Fibroblast of skin of back (primary cell): ENCODE measurements around the gene MLKL.
A peak's percentile ranks its signal among the peaks of the same experiment; 100 is the strongest.

Experiments used
- DNase-seq: peaks from one replicate; pipeline ENCODE4 v3.0.0-alpha.2; 2013

The MLKL gene

DNA sequence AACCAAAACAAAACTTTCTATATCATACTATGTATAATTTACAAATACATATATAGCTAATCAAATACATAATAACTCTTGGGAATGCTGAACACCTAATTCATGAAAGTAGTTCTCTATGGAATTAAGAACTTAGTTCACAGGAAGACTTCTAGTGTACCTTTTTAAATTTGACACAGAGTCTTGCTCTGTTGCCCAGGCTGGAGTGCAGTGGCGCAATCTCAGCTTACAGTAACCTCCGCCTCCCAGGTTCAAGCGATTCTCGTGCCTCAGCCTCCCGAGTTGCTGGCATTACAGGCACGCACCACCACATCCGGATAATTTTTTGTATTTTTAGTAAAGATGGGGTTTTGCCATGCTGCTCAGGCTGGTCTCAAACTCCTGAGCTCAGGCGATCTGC, 58.7 kb downstream of the MLKL start:
- no peak for DNase-seq

DNA sequence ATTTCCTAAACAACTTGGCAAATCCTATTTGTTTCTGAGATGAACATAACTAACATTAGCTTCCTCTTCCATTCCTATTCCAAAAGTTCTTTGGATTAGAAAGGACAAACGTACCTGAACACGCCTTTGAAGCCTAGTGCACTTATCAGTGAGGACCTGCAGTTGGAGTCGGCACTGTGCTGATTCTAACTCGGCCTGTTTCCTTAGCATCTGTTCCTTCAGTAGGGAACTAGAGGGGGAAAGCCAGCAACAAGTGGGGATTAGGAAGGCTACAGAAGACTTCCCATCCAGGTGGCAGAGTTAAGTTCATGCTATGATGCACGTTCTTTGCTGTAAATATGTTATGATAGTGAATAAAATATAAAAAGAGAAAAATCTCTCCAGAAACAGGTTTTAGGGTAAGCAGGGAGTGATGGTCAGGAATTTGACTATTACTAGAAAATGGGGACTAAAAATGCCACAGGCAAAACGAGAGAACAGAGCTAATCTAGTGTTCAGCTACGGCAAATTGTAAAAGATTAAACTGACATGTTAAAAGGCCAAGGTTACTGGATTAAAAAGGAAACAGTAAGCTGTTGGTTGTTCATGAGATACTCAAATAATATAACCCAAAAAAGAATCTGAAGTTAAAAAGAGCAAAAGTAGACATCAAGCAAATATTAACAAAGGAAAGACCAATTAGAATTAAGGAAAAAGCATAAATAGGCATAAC, 62.8 kb downstream of the MLKL start:
- no peak for DNase-seq

DNA sequence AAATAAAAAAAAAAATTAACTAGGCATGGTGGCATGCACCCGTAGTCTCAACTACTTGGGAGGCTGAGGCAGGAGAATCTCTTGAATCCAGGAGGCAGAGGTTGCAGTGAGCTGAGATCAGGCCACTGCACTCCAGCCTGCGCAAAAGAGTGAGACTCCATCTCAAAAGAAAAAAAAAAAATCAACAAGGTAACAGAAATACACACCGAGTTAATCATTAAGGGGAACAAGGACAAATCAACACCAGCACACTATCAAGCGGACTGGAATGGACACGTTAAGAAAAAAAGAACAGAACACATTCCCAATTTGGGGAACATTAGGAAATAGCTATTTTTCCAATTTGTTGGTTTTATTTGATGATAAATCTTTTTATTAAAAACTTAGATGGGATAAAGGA, 65.4 kb downstream of the MLKL start:
- no peak for DNase-seq

DNA sequence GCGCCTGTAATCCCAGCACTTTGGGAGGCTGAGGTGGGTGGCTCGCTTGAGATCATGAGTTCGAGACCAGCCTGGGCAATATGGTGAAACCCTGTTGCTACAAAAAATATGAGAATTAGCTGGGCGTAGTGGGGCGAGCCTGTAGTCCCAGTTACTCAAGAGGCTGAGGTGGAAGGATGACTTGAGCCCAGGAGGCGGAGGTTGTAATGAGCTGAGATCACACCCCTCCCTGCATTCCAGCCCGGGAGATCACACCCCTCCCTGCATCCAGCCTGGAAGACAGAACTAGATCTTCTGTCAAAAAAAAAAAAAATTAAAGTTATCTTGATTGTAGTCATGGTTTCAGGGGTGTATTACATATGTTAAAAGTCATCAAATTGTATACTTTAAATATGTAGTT, 67.0 kb downstream of the MLKL start:
- DNase-seq: peak; percentile 16

DNA sequence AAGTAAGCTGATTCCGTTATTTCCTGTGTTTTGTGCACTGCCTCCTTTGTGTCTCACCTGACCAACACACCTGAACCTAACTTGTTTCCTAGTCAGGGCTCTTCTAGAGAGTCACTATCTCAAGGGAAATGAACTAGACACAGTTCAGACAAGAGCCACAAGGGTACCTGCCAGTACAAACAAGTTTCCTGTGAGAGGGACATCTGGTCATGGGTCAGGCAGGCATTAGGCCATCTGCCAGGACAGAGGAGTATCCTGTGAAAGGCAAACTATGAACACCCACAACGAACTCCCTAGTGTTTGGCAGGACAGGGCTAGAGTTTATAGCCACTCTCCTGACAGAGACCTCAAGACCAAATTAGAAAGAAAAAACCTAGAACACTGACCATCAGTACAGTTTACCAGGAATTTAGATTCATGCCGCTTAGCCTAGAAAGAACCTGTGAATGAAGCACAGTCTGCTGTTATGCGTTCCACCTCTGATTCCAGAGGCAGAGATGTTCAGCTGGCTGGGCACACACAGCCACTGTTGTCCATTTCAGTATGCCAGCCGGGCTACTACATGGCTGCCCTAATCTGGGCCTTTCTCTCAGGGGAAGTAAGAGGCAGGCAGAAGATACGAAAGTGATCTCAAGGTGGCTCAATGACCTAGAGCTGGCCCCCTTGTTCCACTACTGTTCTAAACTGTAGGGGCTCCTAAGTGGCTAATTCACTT, 73.0 kb downstream of the MLKL start:
- no peak for DNase-seq

DNA sequence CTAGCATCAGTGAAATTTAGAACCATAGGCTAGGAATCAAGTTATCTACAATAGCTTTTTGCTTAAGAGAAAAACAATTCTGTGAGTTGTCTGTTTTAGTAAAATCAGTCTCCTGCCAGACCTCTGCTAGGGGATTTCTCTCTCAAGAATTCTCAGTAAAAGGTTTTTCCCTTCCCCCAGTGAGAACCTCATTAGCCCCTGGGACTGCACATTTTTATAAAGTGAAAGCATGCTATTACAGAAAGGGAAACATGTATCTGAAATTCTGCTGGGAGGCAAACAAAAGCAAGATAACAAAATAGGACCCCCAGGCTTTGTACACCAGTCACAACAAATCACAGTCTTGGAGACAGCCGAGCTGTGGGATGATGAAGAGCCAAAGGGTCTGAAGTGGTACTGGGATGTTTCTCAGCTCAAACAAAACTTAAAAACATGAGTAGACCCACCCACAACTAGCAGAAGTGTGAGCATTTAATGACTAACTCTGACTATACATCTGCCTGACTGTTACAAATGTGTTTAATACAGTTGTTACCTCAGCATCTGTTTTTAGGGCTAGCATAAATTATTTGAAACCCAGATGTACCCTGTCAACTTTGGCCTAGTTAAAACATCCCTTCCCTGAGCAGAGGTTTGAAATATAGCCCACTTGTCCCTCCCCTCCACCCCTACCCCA, 73.8 kb downstream of the MLKL start:
- peak; percentile 39 for DNase-seq

DNA sequence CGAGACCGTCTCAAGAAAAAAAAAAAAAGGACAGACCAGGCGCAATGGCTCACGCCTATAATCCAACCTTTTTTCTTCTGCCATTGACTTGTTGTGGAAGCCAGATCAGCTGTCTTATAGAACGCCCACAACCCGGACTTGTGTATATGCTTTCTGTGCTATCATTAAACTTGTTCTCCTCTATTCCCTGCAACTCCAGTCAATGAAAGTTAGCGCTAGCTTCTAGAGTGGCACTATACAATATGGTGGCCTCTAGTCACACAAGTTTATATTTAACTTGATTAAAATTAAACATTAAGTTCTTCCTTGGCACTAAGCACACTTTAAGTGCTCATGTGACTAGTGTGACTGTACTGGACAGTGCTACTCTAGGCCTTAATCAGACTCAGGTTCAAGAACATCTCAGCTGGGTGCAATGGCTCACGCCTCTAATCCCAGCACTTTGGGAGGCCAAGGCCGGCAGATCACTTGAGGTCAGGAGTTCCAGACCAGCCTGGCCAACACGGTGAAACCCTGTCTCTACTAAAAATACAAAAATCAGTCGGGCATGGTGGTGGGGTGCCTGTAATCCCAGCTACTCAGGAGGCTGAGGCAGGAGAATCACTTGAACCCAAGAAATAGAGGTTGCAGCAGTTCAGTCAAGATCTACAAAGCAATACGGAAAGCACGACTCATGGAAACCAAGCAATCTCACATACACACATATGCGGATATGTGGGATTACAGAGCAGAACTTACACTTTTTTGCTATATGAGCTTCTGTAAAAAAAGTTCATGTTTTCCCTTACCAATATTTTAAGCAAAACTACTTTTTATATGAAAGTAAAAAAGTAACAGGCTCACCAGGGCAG, 74.9 kb downstream of the MLKL start:
- DNase-seq: no peak

DNA sequence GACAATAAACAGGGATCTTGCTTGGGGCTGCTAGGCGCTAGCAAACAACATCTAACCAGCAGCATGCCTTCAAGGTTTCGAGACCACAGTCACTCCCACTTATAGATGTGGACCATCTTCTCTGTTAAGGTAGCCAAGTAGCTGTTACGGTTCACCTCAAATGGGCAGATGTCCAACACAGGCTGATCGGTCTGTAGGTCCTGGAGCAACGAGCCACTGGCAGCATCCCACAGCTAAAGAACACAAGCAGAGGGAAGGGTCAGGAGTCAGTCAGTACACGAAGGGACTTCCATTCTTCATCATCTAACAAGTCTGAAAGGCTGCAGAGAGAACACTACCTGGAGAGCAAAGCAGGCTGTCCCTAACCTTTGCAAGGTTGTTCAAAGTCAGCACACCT, 76.8 kb downstream of the MLKL start:
- no peak for DNase-seq

DNA sequence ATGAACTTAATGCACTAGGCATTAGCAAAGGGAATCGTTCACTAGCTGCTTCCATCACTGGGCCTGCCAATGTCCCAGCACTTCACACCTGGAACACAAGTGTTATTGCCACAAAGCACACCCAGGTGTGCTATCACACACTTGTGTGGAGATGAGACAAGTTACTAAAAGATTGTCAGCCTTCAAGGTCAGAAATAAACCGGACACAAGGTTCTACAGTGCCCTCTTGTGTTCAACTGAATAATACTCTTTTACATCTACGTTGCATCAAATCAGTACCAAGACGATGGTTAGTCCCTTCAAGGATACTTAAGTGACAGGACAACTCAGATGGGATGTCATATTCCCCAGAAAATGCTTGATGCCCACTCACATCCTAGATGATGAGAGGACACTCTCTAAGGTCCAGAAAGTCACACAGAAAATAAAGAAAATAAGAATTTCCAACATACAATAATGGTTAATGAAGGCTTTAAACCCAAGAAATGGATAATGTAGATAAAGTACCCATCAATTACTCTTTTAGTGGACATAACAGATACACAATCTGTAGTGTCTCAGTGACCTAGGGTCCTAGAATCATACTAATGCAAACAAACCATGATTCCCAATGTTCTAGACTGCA, 77.3 kb downstream of the MLKL start:
- peak; percentile 50 for DNase-seq

DNA sequence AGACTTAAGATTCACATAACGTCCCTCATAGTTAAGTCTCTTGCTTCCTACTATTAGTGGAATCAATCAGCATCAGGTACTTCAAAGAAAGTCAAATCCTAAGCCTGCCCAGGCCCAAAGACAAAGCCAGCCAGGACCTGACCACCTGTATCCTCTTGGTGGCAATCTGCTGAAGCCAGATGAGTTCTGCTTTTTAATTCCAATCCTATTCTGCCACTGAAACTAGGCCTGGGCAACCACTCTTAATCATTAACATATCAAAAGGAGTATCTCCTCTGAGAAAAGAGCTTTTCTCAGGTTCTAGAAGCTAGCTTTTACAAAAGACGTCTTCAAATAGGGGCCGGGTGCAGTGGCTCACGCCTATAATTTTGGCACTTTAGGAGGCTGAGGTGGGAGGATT, 78.7 kb downstream of the MLKL start:
- DNase-seq: no peak
